K562 treated with DMSO at 1 percent for 48 hours (cell line): ENCODE measurements around the gene OR2L8. TPM values are rescaled to one million over a fixed set of nuclear protein-coding genes. Genes with fewer than 3 reads are reported as not detected.

Experiments used
- total RNA-seq: library from RNA; unstranded; fragments of 300-600 nt; gene quantifications from 2 replicates; pipeline ENCODE4 v1.2.3, GENCODE V29; 2022; ENCODE audit warnings: low replicate concordance; ENCODE audit errors: extremely low read depth

The OR2L8 gene
- total RNA-seq: not detected in 2 replicates

GRCh38 chr1:247948558-247948957 is at the start of gene OR2L8:
TSS of gene OR2L8 (plus strand) at chr1:247948858. CDS start at chr1:247948858, 0 bp downstream.

GRCh38 chr1:247919952-247920351 is 28.7 kb upstream of the OR2L8 start, which contains the start of gene OR2T8:
TSS of gene OR2T8 (plus strand) at chr1:247920252. CDS start at chr1:247921018, 766 bp downstream.

GRCh38 chr1:247924868-247925267 is 23.8 kb upstream of the OR2L8 start, which contains the start of gene OR2AJ1:
TSS of gene OR2AJ1 (plus strand) at chr1:247924889. CDS start at chr1:247933769, 8,880 bp downstream.

GRCh38 chr1:247964933-247965332 is 16.3 kb downstream of the OR2L8 start, which contains the start of gene OR2AK2:
TSS of gene OR2AK2 (plus strand) at chr1:247965233. CDS start at chr1:247965377, 144 bp downstream.

Other genes starting within 250 kb of the OR2L8 start
- not detected in 2 replicates for gene OR6F1, start 232.2 kb upstream of the OR2L8 start, total RNA-seq
- gene OR14K1, start 210.2 kb upstream of the OR2L8 start, total RNA-seq: not detected in 2 replicates
- not detected in 2 replicates for gene OR14A2, start 200.7 kb upstream of the OR2L8 start, total RNA-seq
- not detected in 2 replicates for gene OR1C1, start 188.3 kb upstream of the OR2L8 start, total RNA-seq
- not detected in 2 replicates for gene OR14A16, start 124.7 kb upstream of the OR2L8 start, total RNA-seq
- gene OR11L1, start 107.0 kb upstream of the OR2L8 start, total RNA-seq: not detected in 2 replicates
- not detected in 2 replicates for gene TRIM58, start 91.7 kb upstream of the OR2L8 start, total RNA-seq
- not detected in 2 replicates for gene OR2W3, start 53.3 kb upstream of the OR2L8 start, total RNA-seq
- gene OR2T8, start 28.6 kb upstream of the OR2L8 start, total RNA-seq: not detected in 2 replicates
- not detected in 2 replicates for gene OR2AJ1, start 24.0 kb upstream of the OR2L8 start, total RNA-seq
- not detected in 2 replicates for gene OR2AK2, start 16.4 kb downstream of the OR2L8 start, total RNA-seq
- gene OR2L5, start 64.8 kb downstream of the OR2L8 start, total RNA-seq: not detected in 2 replicates
- not detected in 2 replicates for gene OR2L2, start 81.2 kb downstream of the OR2L8 start, total RNA-seq
- not detected in 2 replicates for gene OR2L3, start 98.0 kb downstream of the OR2L8 start, total RNA-seq
- gene OR2L13, start 146.3 kb downstream of the OR2L8 start, total RNA-seq: not detected in 2 replicates
- gene OR2M5, start 196.3 kb downstream of the OR2L8 start, total RNA-seq: not detected in 2 replicates
- not detected in 2 replicates for gene OR2M2, start 226.0 kb downstream of the OR2L8 start, total RNA-seq
- gene OR2M3, start 248.4 kb downstream of the OR2L8 start, total RNA-seq: not detected in 2 replicates